ENCODE results near the gene LIN9. TPM values are rescaled to one million over a fixed set of nuclear protein-coding genes. Genes with fewer than 3 reads are reported as not detected.

The LIN9 gene
- polyA plus RNA-seq, result 1 to 10 TPM; 2.0 to 2.1 TPM

GRCh38 chr1:226308723-226309397 is at the start of gene LIN9:
Gene LIN9, minus strand, starts transcription at chr1:226309164. Its CDS starts 25 bp downstream, at chr1:226309139.
- Histone ChIP-seq H3K27me3 (ENCODE audit: control insufficient read depth in 1 of 2, insufficient read depth in 2 of 2, low read length in 2 of 2) (no peaks in the 10 kb centered on the region), H3K36me3 (ENCODE audit: control insufficient read depth in 2 of 2, insufficient read depth in 2 of 2, low read length in 1 of 2) (no peaks in the 10 kb centered on the region), H3K4me1 (ENCODE audit: control insufficient read depth in 2 of 2, insufficient read depth in 2 of 2, low read length in 1 of 2) (peaks cover 3 to 4% of the 10 kb centered on the region in 2 donors), H3K27ac (ENCODE audit: low read depth in 2 of 2, low read length in 1 of 2) (peak within 1 kb of the TSS; percentile 63 to 71), H3K9me3 (ENCODE audit: control insufficient read depth in 2 of 2, insufficient read depth in 1 of 2, low read depth in 1 of 2, low read length in 1 of 2) (no peaks in the 10 kb centered on the region), H3K4me3 (ENCODE audit: low read depth in 1 of 2, low read length in 2 of 2) (peak within 1 kb of the TSS; percentile 77 to 99)
- 0% methylated on average over 55 to 77 of the region's 77 CpGs for WGBS, 2 donors

- H3K36me3 ChIP-seq (ENCODE audit: control insufficient read depth in 2 of 2, insufficient read depth in 2 of 2, low read length in 1 of 2), result peaks cover 7 to 17% of the 10 kb centered on the region in 2 donors
These were observed 48.5 kb upstream of the LIN9 start for GRCh38 chr1:226357416-226357815.

GRCh38 chr1:226355669-226356551 is 46.9 kb upstream of the LIN9 start:
- Histone ChIP-seq H3K4me3 (ENCODE audit: low read depth in 1 of 2, low read length in 2 of 2) (no peak overlapping the region), H3K27me3 (ENCODE audit: control insufficient read depth in 1 of 2, insufficient read depth in 2 of 2, low read length in 2 of 2) (no peaks in the 10 kb centered on the region), H3K4me1 (ENCODE audit: control insufficient read depth in 2 of 2, insufficient read depth in 2 of 2, low read length in 1 of 2) (no peaks in the 10 kb centered on the region), H3K36me3 (ENCODE audit: control insufficient read depth in 2 of 2, insufficient read depth in 2 of 2, low read length in 1 of 2) (peaks cover 0 to 6% of the 10 kb centered on the region in 2 donors), H3K9me3 (ENCODE audit: control insufficient read depth in 2 of 2, insufficient read depth in 1 of 2, low read depth in 1 of 2, low read length in 1 of 2) (no peaks in the 10 kb centered on the region), H3K27ac (ENCODE audit: low read depth in 2 of 2, low read length in 1 of 2) (no peak overlapping the region)
- WGBS, 2 donors, result 78 to 85% methylated on average over 6 of the region's 6 CpGs

More at GRCh38 chr1:226357416-226357815, 48.5 kb upstream of the LIN9 start:
- Histone ChIP-seq H3K9me3 (ENCODE audit: control insufficient read depth in 2 of 2, insufficient read depth in 1 of 2, low read depth in 1 of 2, low read length in 1 of 2) (no peaks in the 10 kb centered on the region), H3K27me3 (ENCODE audit: control insufficient read depth in 1 of 2, insufficient read depth in 2 of 2, low read length in 2 of 2) (no peaks in the 10 kb centered on the region), H3K27ac (ENCODE audit: low read depth in 2 of 2, low read length in 1 of 2) (no peak overlapping the region), H3K4me3 (ENCODE audit: low read depth in 1 of 2, low read length in 2 of 2) (no peak overlapping the region), H3K4me1 (ENCODE audit: control insufficient read depth in 2 of 2, insufficient read depth in 2 of 2, low read length in 1 of 2) (no peaks in the 10 kb centered on the region)
- WGBS, 2 donors, result 95 to 96% methylated on average over 2 of the region's 2 CpGs

GRCh38 chr1:226355016-226355415 is 46.1 kb upstream of the LIN9 start:
- Histone ChIP-seq H3K27me3 (ENCODE audit: control insufficient read depth in 1 of 2, insufficient read depth in 2 of 2, low read length in 2 of 2) (no peaks in the 10 kb centered on the region), H3K27ac (ENCODE audit: low read depth in 2 of 2, low read length in 1 of 2) (no peak overlapping the region), H3K36me3 (ENCODE audit: control insufficient read depth in 2 of 2, insufficient read depth in 2 of 2, low read length in 1 of 2) (peaks cover 0 to 1% of the 10 kb centered on the region in 2 donors), H3K4me1 (ENCODE audit: control insufficient read depth in 2 of 2, insufficient read depth in 2 of 2, low read length in 1 of 2) (no peaks in the 10 kb centered on the region), H3K4me3 (ENCODE audit: low read depth in 1 of 2, low read length in 2 of 2) (no peak overlapping the region), H3K9me3 (ENCODE audit: control insufficient read depth in 2 of 2, insufficient read depth in 1 of 2, low read depth in 1 of 2, low read length in 1 of 2) (no peaks in the 10 kb centered on the region)
- WGBS, 2 donors, result 96 to 97% methylated on average over 10 of the region's 10 CpGs

GRCh38 chr1:226353698-226354525 is 44.9 kb upstream of the LIN9 start:
- H3K9me3 ChIP-seq (ENCODE audit: control insufficient read depth in 2 of 2, insufficient read depth in 1 of 2, low read depth in 1 of 2, low read length in 1 of 2), result no peaks in the 10 kb centered on the region
- no peaks in the 10 kb centered on the region for H3K36me3 ChIP-seq (ENCODE audit: control insufficient read depth in 2 of 2, insufficient read depth in 2 of 2, low read length in 1 of 2)
- H3K27me3 ChIP-seq (ENCODE audit: control insufficient read depth in 1 of 2, insufficient read depth in 2 of 2, low read length in 2 of 2), result no peaks in the 10 kb centered on the region
- no peak overlapping the region for H3K4me3 ChIP-seq (ENCODE audit: low read depth in 1 of 2, low read length in 2 of 2)
- H3K27ac ChIP-seq (ENCODE audit: low read depth in 2 of 2, low read length in 1 of 2), result no peak overlapping the region
- WGBS, 2 donors, result 63 to 68% methylated on average over 15 of the region's 15 CpGs
- peaks cover 0 to 2% of the 10 kb centered on the region in 2 donors for H3K4me1 ChIP-seq (ENCODE audit: control insufficient read depth in 2 of 2, insufficient read depth in 2 of 2, low read length in 1 of 2)

- Histone ChIP-seq H3K9me3 (ENCODE audit: control insufficient read depth in 2 of 2, insufficient read depth in 1 of 2, low read depth in 1 of 2, low read length in 1 of 2) (no peaks in the 10 kb centered on the region), H3K4me3 (ENCODE audit: low read depth in 1 of 2, low read length in 2 of 2) (no peak overlapping the region), H3K27ac (ENCODE audit: low read depth in 2 of 2, low read length in 1 of 2) (no peak overlapping the region), H3K36me3 (ENCODE audit: control insufficient read depth in 2 of 2, insufficient read depth in 2 of 2, low read length in 1 of 2) (no peaks in the 10 kb centered on the region), H3K4me1 (ENCODE audit: control insufficient read depth in 2 of 2, insufficient read depth in 2 of 2, low read length in 1 of 2) (peaks cover 0 to 2% of the 10 kb centered on the region in 2 donors), H3K27me3 (ENCODE audit: control insufficient read depth in 1 of 2, insufficient read depth in 2 of 2, low read length in 2 of 2) (no peaks in the 10 kb centered on the region)
- 88 to 89% methylated on average over 3 of the region's 3 CpGs for WGBS, 2 donors
These were observed 42.7 kb upstream of the LIN9 start for GRCh38 chr1:226351709-226352108.

- Histone ChIP-seq H3K27me3 (ENCODE audit: control insufficient read depth in 1 of 2, insufficient read depth in 2 of 2, low read length in 2 of 2) (no peaks in the 10 kb centered on the region), H3K4me1 (ENCODE audit: control insufficient read depth in 2 of 2, insufficient read depth in 2 of 2, low read length in 1 of 2) (peaks cover 0 to 2% of the 10 kb centered on the region in 2 donors), H3K27ac (ENCODE audit: low read depth in 2 of 2, low read length in 1 of 2) (no peak overlapping the region), H3K9me3 (ENCODE audit: control insufficient read depth in 2 of 2, insufficient read depth in 1 of 2, low read depth in 1 of 2, low read length in 1 of 2) (no peaks in the 10 kb centered on the region), H3K4me3 (ENCODE audit: low read depth in 1 of 2, low read length in 2 of 2) (no peak overlapping the region), H3K36me3 (ENCODE audit: control insufficient read depth in 2 of 2, insufficient read depth in 2 of 2, low read length in 1 of 2) (no peaks in the 10 kb centered on the region)
- WGBS, 2 donors, result 67 to 68% methylated on average over 9 of the region's 9 CpGs
These were observed 41.5 kb upstream of the LIN9 start for GRCh38 chr1:226350519-226350865.

GRCh38 chr1:226349801-226350518 is 41.0 kb upstream of the LIN9 start:
- 57 to 60% methylated on average over 18 of the region's 18 CpGs for WGBS, 2 donors
- Histone ChIP-seq H3K27me3 (ENCODE audit: control insufficient read depth in 1 of 2, insufficient read depth in 2 of 2, low read length in 2 of 2) (no peaks in the 10 kb centered on the region), H3K36me3 (ENCODE audit: control insufficient read depth in 2 of 2, insufficient read depth in 2 of 2, low read length in 1 of 2) (no peaks in the 10 kb centered on the region), H3K9me3 (ENCODE audit: control insufficient read depth in 2 of 2, insufficient read depth in 1 of 2, low read depth in 1 of 2, low read length in 1 of 2) (no peaks in the 10 kb centered on the region), H3K4me1 (ENCODE audit: control insufficient read depth in 2 of 2, insufficient read depth in 2 of 2, low read length in 1 of 2) (peaks cover 0 to 2% of the 10 kb centered on the region in 2 donors), H3K4me3 (ENCODE audit: low read depth in 1 of 2, low read length in 2 of 2) (no peak overlapping the region), H3K27ac (ENCODE audit: low read depth in 2 of 2, low read length in 1 of 2) (no peak overlapping the region)

GRCh38 chr1:226349081-226349480 is 40.1 kb upstream of the LIN9 start:
- Histone ChIP-seq H3K36me3 (ENCODE audit: control insufficient read depth in 2 of 2, insufficient read depth in 2 of 2, low read length in 1 of 2) (no peaks in the 10 kb centered on the region), H3K27ac (ENCODE audit: low read depth in 2 of 2, low read length in 1 of 2) (no peak overlapping the region), H3K4me3 (ENCODE audit: low read depth in 1 of 2, low read length in 2 of 2) (no peak overlapping the region), H3K27me3 (ENCODE audit: control insufficient read depth in 1 of 2, insufficient read depth in 2 of 2, low read length in 2 of 2) (no peaks in the 10 kb centered on the region), H3K4me1 (ENCODE audit: control insufficient read depth in 2 of 2, insufficient read depth in 2 of 2, low read length in 1 of 2) (peaks cover 0 to 2% of the 10 kb centered on the region in 2 donors), H3K9me3 (ENCODE audit: control insufficient read depth in 2 of 2, insufficient read depth in 1 of 2, low read depth in 1 of 2, low read length in 1 of 2) (no peaks in the 10 kb centered on the region)
- 83 to 85% methylated on average over 11 of the region's 11 CpGs for WGBS, 2 donors

All from esophagus (tissue), 2 donors.